Measurements from ENCODE around the gene CYP26B1. TPM values are rescaled to one million over a fixed set of nuclear protein-coding genes. Genes with fewer than 3 reads are reported as not detected.

CYP26B1 gene
- total RNA-seq, 4 donors from 2014 or later, result 10.0 to 106 (median 33.0) TPM

DNA sequence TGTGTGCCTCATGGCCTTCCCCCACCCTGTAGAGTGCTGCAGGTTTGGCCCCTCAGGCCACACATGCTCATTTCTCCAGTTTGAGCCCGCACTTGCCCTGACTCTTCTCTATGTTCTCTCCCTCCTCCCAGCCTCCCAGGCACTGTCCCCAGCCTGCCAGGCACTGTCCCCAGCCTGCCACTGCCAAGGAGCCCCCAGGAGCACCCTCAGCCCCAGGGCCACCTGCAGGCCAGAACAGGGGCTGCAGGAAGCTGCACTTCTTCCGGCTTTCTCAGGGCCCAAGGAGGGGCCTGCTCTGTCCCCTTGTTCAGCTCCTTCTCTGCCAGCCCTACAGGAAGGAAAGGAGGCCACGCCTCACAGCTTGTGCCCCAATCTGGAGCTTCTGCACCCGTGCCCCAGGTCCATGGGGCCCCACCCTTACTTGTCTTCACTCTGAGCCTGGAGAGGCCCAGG is 31.6 kb downstream of the CYP26B1 start:
- TF ChIP-seq, protein P1, sequence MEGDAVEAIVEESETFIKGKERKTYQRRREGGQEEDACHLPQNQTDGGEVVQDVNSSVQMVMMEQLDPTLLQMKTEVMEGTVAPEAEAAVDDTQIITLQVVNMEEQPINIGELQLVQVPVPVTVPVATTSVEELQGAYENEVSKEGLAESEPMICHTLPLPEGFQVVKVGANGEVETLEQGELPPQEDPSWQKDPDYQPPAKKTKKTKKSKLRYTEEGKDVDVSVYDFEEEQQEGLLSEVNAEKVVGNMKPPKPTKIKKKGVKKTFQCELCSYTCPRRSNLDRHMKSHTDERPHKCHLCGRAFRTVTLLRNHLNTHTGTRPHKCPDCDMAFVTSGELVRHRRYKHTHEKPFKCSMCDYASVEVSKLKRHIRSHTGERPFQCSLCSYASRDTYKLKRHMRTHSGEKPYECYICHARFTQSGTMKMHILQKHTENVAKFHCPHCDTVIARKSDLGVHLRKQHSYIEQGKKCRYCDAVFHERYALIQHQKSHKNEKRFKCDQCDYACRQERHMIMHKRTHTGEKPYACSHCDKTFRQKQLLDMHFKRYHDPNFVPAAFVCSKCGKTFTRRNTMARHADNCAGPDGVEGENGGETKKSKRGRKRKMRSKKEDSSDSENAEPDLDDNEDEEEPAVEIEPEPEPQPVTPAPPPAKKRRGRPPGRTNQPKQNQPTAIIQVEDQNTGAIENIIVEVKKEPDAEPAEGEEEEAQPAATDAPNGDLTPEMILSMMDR (IDR thresholded peaks at IDR 0.05; ENCODE audit: low read depth), result no peak

DNA sequence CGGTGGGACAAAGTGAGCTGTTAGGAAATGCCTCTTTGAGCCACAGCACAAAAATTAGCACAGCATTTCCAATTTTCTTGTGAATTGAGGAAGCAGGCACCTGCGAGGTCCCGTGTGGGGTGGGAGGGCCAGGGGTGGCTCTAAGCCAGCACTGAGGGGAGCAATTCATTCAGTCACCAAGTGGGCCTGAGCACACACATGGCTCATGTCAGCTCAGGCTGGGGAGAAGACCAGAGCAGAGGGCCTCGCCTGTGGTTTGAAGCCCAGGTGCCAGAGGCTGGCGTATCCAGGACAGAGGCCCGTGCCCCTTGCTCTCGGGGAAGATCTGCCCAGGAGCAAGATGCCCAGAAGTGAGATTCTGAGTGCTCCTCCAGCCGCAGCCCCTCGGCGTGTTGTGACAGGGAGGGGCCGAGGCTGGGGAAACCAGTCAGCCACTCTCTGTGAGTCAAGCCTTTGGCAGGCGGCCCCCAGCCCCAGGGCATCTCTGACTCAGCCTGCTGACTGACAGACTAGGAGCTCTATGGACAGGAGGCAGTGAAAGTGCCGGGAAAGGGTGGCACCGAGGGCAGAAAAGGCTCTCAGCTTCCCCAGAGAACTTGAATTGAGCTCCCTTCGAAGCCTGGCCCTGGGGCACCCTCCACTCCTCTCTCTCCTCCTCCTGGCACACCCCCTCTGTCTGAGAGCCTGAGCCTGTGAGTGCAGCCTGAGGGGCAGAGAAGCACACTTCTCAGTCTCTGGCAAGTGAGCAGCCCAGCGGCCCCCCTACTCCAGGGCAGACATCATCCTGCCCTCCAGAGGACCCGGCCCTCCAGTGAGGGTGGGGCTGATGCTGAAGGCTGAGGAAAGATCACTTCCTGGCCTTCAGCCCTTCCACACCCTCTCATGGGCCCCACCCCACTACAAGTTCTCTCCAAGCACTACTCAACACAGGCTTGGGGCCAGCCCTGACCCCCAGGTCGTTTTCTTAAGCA is 32.3 kb downstream of the CYP26B1 start:
- TF ChIP-seq, protein P1 (IDR thresholded peaks at IDR 0.05; ENCODE audit: low read depth), result no peak

DNA sequence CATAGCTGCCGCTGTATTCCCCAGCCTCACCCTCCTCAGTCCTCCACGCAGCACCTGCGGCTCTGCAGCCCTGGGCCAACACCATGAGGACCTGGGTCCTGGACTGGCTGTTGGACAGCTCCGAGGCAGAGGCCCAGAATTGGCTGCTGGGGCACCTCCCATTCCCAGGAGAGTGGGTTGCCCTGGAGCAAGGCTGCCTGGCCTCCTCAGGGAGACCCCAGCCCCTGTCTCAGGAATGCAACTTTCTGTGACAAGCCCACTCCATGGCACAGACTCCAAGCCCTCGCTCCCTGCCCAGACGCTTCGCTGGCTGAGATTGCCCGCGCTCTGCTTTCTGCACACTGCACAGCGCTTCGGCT is 33.0 kb downstream of the CYP26B1 start:
- TF ChIP-seq, protein P1 (IDR thresholded peaks at IDR 0.05; ENCODE audit: low read depth), result no peak

DNA sequence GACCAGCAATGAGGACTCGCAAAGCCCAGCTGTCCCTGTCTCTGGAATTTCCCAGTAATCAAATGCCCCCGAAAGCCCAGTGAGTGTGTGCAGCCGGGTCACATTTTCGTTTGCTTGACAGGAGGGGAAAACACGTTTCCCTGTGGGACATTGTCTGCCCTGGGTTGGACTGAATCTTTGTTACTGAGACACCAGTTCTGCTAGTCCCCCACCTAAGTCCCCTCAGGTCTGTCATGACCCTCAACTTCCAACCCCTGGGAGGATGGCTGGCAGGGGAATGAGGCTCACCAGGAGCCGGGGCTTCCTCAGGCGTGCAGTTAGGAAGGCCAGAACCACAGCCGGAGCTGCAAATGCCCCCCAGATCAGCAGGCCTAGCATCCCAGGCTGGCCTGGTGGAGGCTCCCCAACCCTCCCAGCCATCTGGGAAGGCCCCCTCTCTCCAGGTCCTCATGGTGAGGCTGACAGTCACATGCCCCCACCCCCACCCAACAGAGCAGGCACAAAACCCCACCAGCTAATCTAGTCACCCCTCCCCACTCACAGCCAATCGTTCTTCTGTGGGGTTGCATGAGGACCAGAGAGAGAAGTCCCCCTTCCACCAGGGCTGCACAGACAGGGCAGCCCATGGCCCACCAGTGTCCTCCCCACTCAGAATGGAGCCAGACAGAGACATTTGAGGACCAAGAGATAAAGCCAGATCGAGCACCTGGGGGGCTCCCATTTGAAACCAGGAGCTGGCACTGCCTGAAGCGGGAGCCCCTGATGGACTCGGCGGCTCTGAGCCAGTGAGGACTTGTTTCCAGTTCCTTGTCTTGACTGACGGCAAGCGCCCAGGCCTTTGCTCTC is 33.6 kb downstream of the CYP26B1 start:
- TF ChIP-seq, protein P1 (IDR thresholded peaks at IDR 0.05; ENCODE audit: low read depth), result no peak

DNA sequence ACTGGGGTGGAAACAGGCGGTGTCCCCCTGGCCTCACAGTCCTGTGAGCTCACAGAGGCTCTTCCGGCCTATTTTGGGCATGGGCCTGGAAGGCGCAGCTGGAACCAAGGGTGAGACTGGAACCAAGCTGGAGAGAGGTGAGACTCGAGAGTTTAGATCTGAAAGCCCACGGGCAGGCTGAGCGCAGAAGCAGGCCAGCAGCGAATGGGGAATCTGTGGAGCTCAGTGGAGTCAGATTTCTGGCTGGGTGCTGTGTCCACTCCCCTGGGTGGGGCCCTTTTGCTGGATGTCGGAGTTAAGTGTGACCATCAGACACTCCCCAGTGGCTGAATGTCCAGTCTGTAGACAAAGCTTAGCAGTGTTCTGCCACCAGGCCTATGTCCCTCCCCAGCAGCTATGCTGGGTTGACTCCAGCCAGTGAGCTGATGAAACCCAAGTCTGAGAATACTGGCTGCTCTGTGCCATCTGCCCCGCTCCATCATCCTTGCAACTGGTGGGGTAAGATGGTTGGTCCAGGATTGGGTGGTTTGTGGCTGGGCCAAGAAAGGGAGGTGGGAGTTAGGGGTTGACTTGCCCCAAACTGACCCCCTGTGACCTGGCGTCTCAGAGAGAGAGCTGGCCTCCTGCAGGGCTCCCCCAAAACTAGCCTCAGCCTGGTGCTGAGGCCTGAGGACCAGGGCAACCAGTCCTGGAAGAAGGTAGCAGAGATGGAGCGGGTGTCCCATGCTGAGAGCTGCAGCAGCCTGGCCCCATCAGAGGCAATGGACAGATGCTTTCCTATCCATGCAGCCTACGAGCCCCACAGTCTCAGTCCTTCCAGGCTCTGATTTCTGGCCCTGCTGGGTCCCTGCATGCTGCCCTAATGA is 34.4 kb downstream of the CYP26B1 start:
- TF ChIP-seq, protein P1 (IDR thresholded peaks at IDR 0.05; ENCODE audit: low read depth), result no peak

DNA sequence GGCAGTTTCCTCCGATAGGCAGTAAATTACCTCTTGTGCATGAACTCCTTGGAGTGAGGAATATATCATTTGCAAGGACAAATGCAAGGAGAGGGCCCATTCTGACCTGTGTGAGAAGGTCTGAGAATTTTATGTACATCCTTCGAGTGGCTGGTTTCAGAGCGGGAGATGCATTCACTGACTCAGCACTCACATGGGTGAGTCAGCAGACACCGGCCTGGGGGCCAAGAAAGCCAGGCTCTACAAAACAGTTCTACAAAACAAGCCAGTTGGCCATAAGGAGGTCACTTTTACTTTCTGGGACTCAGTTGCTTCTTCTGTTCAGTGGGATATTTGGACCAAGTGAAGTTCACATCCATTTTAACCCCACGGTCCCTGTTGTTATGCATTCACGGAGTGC is 35.3 kb downstream of the CYP26B1 start:
- TF ChIP-seq, protein P1 (IDR thresholded peaks at IDR 0.05; ENCODE audit: low read depth), result no peak

All from subcutaneous adipose tissue (tissue), 4 donors.